ENCODE data around the gene CADM1.
A peak's percentile ranks its signal among the peaks of the same experiment; 100 is the strongest.

DNA sequence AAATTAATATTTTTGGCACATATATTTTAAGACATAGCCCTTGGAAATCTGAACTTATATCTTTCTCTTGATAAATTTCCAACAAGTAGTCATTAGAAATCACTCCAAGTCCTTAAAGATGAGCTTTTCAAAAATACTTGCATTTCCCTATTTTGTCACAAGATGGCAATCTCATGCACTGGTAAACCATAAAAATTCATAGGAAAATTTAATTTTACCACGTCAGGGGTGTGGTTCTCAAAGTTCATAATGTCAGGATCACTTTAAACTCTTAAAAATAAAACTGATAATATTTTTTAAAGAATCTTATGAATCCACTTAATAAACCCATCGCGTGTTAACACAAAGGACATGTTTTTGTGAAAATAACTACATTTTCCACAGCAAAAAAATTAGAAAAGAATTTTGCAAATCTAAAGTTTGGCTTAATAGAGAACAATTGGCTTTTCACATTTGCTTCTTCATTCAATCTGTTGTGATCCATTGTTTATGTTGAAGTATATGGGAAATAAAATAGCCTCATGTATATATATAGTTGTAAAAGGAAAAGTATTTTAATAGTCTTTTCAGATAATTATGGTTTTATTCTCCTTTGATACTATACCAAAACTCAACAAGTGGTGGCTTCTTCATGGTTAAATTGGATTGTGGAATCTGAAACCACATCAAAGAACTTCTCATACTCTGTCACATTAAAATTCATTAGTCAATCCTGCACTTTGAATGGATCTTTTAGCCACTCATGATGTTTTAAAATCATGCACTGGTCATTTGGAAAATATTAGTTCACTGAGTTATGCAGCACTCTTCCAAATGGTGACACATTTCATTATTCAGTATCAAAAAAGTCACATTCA lies 169.1 kb downstream of the CADM1 start:
- TF ChIP-seq, protein P1, sequence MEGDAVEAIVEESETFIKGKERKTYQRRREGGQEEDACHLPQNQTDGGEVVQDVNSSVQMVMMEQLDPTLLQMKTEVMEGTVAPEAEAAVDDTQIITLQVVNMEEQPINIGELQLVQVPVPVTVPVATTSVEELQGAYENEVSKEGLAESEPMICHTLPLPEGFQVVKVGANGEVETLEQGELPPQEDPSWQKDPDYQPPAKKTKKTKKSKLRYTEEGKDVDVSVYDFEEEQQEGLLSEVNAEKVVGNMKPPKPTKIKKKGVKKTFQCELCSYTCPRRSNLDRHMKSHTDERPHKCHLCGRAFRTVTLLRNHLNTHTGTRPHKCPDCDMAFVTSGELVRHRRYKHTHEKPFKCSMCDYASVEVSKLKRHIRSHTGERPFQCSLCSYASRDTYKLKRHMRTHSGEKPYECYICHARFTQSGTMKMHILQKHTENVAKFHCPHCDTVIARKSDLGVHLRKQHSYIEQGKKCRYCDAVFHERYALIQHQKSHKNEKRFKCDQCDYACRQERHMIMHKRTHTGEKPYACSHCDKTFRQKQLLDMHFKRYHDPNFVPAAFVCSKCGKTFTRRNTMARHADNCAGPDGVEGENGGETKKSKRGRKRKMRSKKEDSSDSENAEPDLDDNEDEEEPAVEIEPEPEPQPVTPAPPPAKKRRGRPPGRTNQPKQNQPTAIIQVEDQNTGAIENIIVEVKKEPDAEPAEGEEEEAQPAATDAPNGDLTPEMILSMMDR (conservative IDR thresholded peaks at IDR 0.05; ENCODE audit: low read depth, low read length): peak; percentile 75
- TF ChIP-seq EZH2 (IDR thresholded peaks at IDR 0.05; ENCODE audit: low read length, unreplicated experiment): no peak
- TF ChIP-seq EZH2phosphoT487 (IDR thresholded peaks at IDR 0.05; ENCODE audit: borderline replicate concordance, low read length): no peak
